SH-SY5Y (cell line): ENCODE results near the gene SLC19A1.

ENCODE experiments used
- GATA2 ChIP-seq: IDR thresholded peaks from 2 replicates; pipeline ENCODE4 v1.6.1; 2011; ENCODE audit warnings: mild to moderate bottlenecking, low read depth, low read length
- GATA3 ChIP-seq: IDR thresholded peaks from 2 replicates; pipeline ENCODE4 v1.6.1; 2011; ENCODE audit warnings: low read depth, mild to moderate bottlenecking, low read length, moderate library complexity

DNA sequence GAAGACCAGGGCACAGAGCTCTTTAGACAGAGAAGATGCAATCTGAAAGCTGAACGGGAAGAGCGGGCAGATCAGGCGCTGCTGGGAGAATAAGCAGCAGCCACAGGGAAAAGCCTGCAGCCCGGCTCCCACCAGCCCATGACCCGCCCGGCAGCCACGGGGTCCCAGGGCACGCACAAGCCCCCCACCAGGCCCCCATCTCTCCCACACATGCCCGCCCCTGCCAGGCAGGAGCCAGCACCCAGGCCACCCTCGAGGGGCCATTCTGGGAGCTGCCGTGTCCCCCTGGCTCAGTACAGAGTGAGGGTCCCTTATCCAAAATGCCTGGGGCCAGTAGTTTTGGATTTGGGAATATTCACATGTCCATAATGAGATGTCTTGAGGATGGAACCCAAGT, 16.3 kb downstream of the SLC19A1 start:
- TF ChIP-seq GATA2 (no peak), GATA3 (no peak)
